ENCODE measurements around the gene ITGA7. TPM values are rescaled to one million over a fixed set of nuclear protein-coding genes. Genes with fewer than 3 reads are reported as not detected.

The ITGA7 gene
- total and polyA plus RNA-seq, 2 of the 4 experiments (the other 2 are of a cell fraction): 3.9 to 15.7 TPM

DNA sequence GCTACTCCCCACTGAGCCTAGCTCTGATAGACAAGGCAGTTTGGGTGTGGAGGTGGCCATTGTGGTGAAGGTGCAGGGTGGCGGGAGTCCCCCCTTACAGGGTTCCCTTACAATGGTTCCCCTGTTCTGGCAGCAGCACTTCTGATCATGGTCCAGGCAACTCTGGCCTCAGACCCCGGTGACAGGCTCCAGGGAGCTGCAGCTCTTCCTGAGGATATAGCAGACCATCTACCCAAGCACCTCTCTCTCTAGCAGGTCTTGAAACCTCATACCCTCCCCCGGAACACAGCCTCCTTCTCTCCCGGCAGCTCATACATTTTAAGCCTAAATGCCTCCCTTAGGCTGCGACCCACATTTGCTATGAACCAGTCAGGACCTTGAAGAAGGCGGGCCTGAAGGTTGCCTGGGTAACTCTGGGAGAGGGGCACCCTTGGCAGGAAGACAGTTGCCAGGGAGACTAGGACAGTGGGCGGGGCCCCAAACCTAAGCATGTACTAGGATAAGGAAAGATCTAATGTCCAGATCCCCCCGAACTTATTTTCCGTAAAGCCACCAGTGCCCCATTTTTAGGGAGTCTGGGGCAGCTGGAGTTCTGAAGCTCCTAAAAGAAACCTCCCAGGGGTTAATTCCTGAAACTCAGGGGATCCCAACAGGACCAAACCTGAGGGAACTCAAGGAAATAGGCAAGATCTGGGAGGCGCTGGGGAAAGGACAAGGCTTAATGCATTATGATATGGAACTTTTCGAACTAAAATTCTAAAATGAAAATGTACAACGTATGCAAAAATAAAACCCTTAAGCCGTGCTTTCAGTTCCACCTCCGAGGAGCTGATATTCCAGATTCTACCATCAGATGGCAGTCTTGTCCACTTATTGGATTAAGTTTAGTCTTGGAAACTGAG lies 30.7 kb upstream of the ITGA7 start (continued):
- TF ChIP-seq MXI1 (IDR thresholded peaks at IDR 0.05; ENCODE audit: borderline replicate concordance, low read depth, low read length) (peak; percentile 24; the same call in 1 of the 2 replicates), MAZ (IDR thresholded peaks at IDR 0.05; ENCODE audit: borderline replicate concordance, low read depth, low read length) (no peak), CEBPB (IDR thresholded peaks at IDR 0.05; ENCODE audit: low read depth, low read length) (no peak), CHD1 (IDR thresholded peaks at IDR 0.05; ENCODE audit: low read depth, low read length) (no peak)

Measured in IMR-90 (cell line).